Activated CD8-positive, alpha-beta T cell treated with anti-CD3 and anti-CD28 coated beads for 36 hours (primary cell): ENCODE data around the gene SOCS3. TPM values are rescaled to one million over a fixed set of nuclear protein-coding genes. Genes with fewer than 3 reads are reported as not detected.

Experiments used
- ATAC-seq: fragments of 200-7000 bp; cut with Tn5 transposase; one replicate; pipeline ENCODE4 v1.10.0; 2021; ENCODE audit warnings: mild to moderate bottlenecking, moderate library complexity
- CTCF ChIA-PET: fragments of 350-600 bp; sonication (Branson Sonifier 250); formaldehyde crosslinking; loops from one replicate; lab custom pipeline; 2021; ENCODE audit warnings: antibody characterized with exemption; lab: Charles Lee
- POLR2A ChIA-PET: fragments of 350-600 bp; sonication (Branson Sonifier 250); formaldehyde crosslinking; loops from one replicate; lab custom pipeline; 2021; ENCODE audit warnings: antibody characterized with exemption; lab: Charles Lee
- DNase-seq: peaks from one replicate; pipeline ENCODE4 v3.0.0-alpha.2; 2020
- H3K27ac Mint-ChIP-seq: one replicate; pipeline ENCODE4 v1.8.0; 2021; ENCODE audit warnings: mild to moderate bottlenecking, mixed read lengths
- H3K27me3 Mint-ChIP-seq: one replicate; pipeline ENCODE4 v1.8.0; 2021; ENCODE audit warnings: mixed read lengths
- H3K36me3 Mint-ChIP-seq: one replicate; pipeline ENCODE4 v1.8.0; 2021; ENCODE audit warnings: low read depth, mixed read lengths
- H3K4me1 Mint-ChIP-seq: one replicate; pipeline ENCODE4 v1.8.0; 2021; ENCODE audit warnings: low read depth, mixed read lengths
- H3K4me3 Mint-ChIP-seq: one replicate; pipeline ENCODE4 v1.8.0; 2021; ENCODE audit warnings: mild to moderate bottlenecking, moderate library complexity, mixed read lengths
- H3K9me3 Mint-ChIP-seq: one replicate; pipeline ENCODE4 v1.8.0; 2021; ENCODE audit warnings: mixed read lengths
- intact Hi-C: fragments of 100-400 bp; cut with micrococcal nuclease; formaldehyde crosslinking; loops from one replicate; pipeline ENCODE4 v1.10.0; 2022
- total RNA-seq, 2 experiments: library from RNA; stranded (reverse); gene quantifications; one replicate each; pipeline ENCODE4 v1.2.3, GENCODE V29; 2021
- TF ChIP-seq, protein P1 (sequence below): fragments of 200-600 bp; IDR thresholded peaks from one replicate; pipeline ENCODE4 v1.8.0; 2022; ENCODE audit warnings: antibody characterized with exemption, mild to moderate bottlenecking

Gene SOCS3
- total RNA-seq, 2 experiments from 2014 or later, result 48.6 to 49.1 TPM

DNA sequence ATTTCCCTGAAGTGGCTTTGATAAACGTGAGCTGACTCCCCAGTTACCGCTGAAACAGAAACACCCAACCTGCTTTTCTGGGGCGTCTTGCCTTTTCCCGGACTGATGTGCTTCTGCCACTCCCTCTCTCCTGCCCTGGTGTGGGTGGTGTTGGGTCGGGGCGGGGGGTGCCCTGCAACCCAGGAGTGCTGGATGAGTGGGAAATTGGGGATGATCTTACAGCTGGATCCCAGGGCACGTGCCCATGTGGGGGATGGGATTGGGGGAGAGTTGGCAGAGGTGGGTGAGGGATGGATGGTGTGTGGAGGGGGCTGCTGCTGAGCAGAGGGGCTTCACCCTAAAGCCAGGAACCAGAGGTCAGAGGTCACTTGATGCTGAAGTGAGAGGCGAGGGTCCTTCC, 47.0 kb upstream of the SOCS3 start:
- DNase-seq (no peak), ATAC-seq (no peak)
- no peaks in the 10 kb centered on the region for H3K27me3 Mint-ChIP-seq
- peaks cover 25% of the 10 kb centered on the region for H3K4me1 Mint-ChIP-seq
- TF ChIP-seq, protein P1, sequence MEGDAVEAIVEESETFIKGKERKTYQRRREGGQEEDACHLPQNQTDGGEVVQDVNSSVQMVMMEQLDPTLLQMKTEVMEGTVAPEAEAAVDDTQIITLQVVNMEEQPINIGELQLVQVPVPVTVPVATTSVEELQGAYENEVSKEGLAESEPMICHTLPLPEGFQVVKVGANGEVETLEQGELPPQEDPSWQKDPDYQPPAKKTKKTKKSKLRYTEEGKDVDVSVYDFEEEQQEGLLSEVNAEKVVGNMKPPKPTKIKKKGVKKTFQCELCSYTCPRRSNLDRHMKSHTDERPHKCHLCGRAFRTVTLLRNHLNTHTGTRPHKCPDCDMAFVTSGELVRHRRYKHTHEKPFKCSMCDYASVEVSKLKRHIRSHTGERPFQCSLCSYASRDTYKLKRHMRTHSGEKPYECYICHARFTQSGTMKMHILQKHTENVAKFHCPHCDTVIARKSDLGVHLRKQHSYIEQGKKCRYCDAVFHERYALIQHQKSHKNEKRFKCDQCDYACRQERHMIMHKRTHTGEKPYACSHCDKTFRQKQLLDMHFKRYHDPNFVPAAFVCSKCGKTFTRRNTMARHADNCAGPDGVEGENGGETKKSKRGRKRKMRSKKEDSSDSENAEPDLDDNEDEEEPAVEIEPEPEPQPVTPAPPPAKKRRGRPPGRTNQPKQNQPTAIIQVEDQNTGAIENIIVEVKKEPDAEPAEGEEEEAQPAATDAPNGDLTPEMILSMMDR, result no peak
- no peaks in the 10 kb centered on the region for H3K9me3 Mint-ChIP-seq
- peaks cover 38% of the 10 kb centered on the region for H3K36me3 Mint-ChIP-seq
- no peak overlapping the region for H3K4me3 Mint-ChIP-seq
- intact Hi-C loops, result no loop called here
- ChIA-PET CTCF (interaction anchor here (1.4 to 3.0 kb wide), 2 partner anchors 15 to 16 kb away, joined by 4 to 11 read pairs; no protein-coding TSS in a partner anchor), POLR2A (no interaction called here)
- H3K27ac Mint-ChIP-seq, result peak overlapping the region; percentile 43

GRCh38 chr17:78406396-78406795, 46.5 kb upstream of the SOCS3 start:
- intact Hi-C loops, result no loop called here
- Mint-ChIP-seq H3K4me1 (peaks cover 22% of the 10 kb centered on the region), H3K27me3 (no peaks in the 10 kb centered on the region), H3K9me3 (no peaks in the 10 kb centered on the region), H3K36me3 (peaks cover 41% of the 10 kb centered on the region), H3K4me3 (no peak overlapping the region), H3K27ac (peak overlapping the region; percentile 43)
- TF ChIP-seq, protein P1, result no peak
- CTCF ChIA-PET, result interaction anchor here (1.4 to 3.0 kb wide), 2 partner anchors 15 to 16 kb away, joined by 4 to 11 read pairs; no protein-coding TSS in a partner anchor
- ATAC-seq, result no peak
- no peak for DNase-seq
- POLR2A ChIA-PET, result no interaction called here

DNA sequence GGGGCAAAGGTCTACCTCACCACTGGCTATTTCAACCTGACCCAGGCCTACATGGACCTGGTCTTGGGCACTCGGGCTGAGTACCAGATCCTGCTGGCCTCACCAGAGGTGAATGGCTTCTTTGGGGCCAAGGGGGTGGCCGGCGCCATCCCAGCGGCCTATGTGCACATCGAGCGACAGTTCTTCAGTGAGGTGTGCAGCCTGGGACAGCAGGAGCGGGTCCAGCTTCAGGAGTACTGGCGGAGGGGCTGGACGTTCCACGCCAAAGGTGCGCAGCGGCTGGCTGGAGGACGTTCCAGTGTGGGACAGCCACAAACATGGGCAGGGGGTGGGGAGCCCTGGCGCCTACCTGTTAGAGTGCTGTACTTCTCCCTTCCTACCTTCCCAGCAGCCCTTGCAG, 43.9 kb upstream of the SOCS3 start:
- TF ChIP-seq, protein P1, result no peak
- Mint-ChIP-seq H3K9me3 (no peaks in the 10 kb centered on the region), H3K4me1 (peaks cover 16% of the 10 kb centered on the region), H3K36me3 (peaks cover 56% of the 10 kb centered on the region), H3K27me3 (no peaks in the 10 kb centered on the region), H3K4me3 (no peak overlapping the region), H3K27ac (no peak overlapping the region)
- ChIA-PET POLR2A (interaction anchor here (0.9 to 1.2 kb wide), 2 partner anchors 15 to 18 kb away, joined by 3 to 5 read pairs; no protein-coding TSS in a partner anchor), CTCF (no interaction called here)
- DNase-seq (no peak), ATAC-seq (no peak)
- intact Hi-C loops, result no loop called here

GRCh38 chr17:78401891-78402290, 42.0 kb upstream of the SOCS3 start:
- CTCF ChIA-PET, result interaction anchor here (0.8 to 1.5 kb wide), 2 partner anchors 10 to 20 kb away, joined by 4 to 5 read pairs; no protein-coding TSS in a partner anchor
- POLR2A ChIA-PET, result interaction anchor here (0.8 to 2.2 kb wide), 2 partner anchors 10 kb away, joined by 3 to 10 read pairs; no protein-coding TSS in a partner anchor
- Mint-ChIP-seq H3K27ac (no peak overlapping the region), H3K4me3 (no peak overlapping the region), H3K4me1 (peaks cover 7% of the 10 kb centered on the region), H3K36me3 (peaks cover 67% of the 10 kb centered on the region), H3K27me3 (no peaks in the 10 kb centered on the region), H3K9me3 (no peaks in the 10 kb centered on the region)
- TF ChIP-seq, protein P1, result no peak
- DNase-seq, result no peak
- intact Hi-C loops, result no loop called here
- ATAC-seq, result no peak

- no peaks in the 10 kb centered on the region for H3K27me3 Mint-ChIP-seq
Observed at GRCh38 chr17:78401246-78401645, 41.4 kb upstream of the SOCS3 start.

More at GRCh38 chr17:78401246-78401645, 41.4 kb upstream of the SOCS3 start:
- Mint-ChIP-seq H3K36me3 (peaks cover 68% of the 10 kb centered on the region), H3K4me3 (no peak overlapping the region), H3K4me1 (peaks cover under 1% of the 10 kb centered on the region), H3K27ac (peak overlapping the region; percentile 25), H3K9me3 (no peaks in the 10 kb centered on the region)
- TF ChIP-seq, protein P1, result no peak
- ATAC-seq (no peak), DNase-seq (no peak)
- intact Hi-C loops, result no loop called here
- ChIA-PET CTCF (interaction anchor here (0.8 to 1.5 kb wide), 2 partner anchors 11 to 21 kb away, joined by 4 to 5 read pairs; no protein-coding TSS in a partner anchor), POLR2A (interaction anchor here (0.7 to 2.2 kb wide), 3 partner anchors 10 to 17 kb away, joined by 3 to 10 read pairs (median 3); no protein-coding TSS in a partner anchor)
